Stimulated activated CD4-positive, alpha-beta T cell treated with anti-CD3 and anti-CD28 coated beads, Interleukin-15, amount 100 ng/mL, for 1 hour (primary cell): ENCODE measurements around the gene AFF2.

Experiments used
- DNase-seq, 2 donors: peaks; one replicate each; pipeline ENCODE4 v3.0.0-alpha.2; 2020; ENCODE audit warnings: low read depth in 1 of 2, low spot score in 1 of 2

The AFF2 gene

GRCh38 chrX:148500423-148501385, at the start of gene AFF2:
TSS of gene AFF2 (plus strand) at chrX:148500617. CDS start at chrX:148501098, 481 bp downstream.
- no peak for DNase-seq

- no peak for DNase-seq
These were observed 43.1 kb upstream of the AFF2 start for GRCh38 chrX:148457279-148457678.

- DNase-seq = no peak
These were observed 41.1 kb upstream of the AFF2 start for GRCh38 chrX:148459343-148459742.

GRCh38 chrX:148466292-148466691, 34.1 kb upstream of the AFF2 start:
- no peak for DNase-seq

GRCh38 chrX:148470324-148470723, 30.1 kb upstream of the AFF2 start:
- no peak for DNase-seq

GRCh38 chrX:148474030-148474429, 26.4 kb upstream of the AFF2 start:
- no peak for DNase-seq

- no peak for DNase-seq
These were observed 8.4 kb upstream of the AFF2 start for GRCh38 chrX:148492057-148492456.

- DNase-seq = no peak
These were observed 5.2 kb upstream of the AFF2 start for GRCh38 chrX:148495176-148495575.

- DNase-seq = no peak
These were observed 2.4 kb upstream of the AFF2 start for GRCh38 chrX:148498067-148498466.

- no peak for DNase-seq
These were observed 587 bp upstream of the AFF2 start for GRCh38 chrX:148499638-148500422.

- DNase-seq = no peak
These were observed 1.1 kb downstream of the AFF2 start for GRCh38 chrX:148501386-148502066.

- DNase-seq = no peak
These were observed 4.1 kb downstream of the AFF2 start for GRCh38 chrX:148504506-148504905.

GRCh38 chrX:148507418-148507817, 7.0 kb downstream of the AFF2 start:
- DNase-seq = no peak

GRCh38 chrX:148512453-148512852, 12.0 kb downstream of the AFF2 start:
- no peak for DNase-seq

GRCh38 chrX:148513661-148514060, 13.2 kb downstream of the AFF2 start:
- no peak for DNase-seq

GRCh38 chrX:148517176-148517575, 16.8 kb downstream of the AFF2 start:
- no peak for DNase-seq

GRCh38 chrX:148522006-148522405, 21.6 kb downstream of the AFF2 start:
- no peak for DNase-seq

- no peak for DNase-seq
These were observed 23.1 kb downstream of the AFF2 start for GRCh38 chrX:148523303-148524080.

- no peak for DNase-seq
These were observed 30.2 kb downstream of the AFF2 start for GRCh38 chrX:148530464-148531077.

- no peak for DNase-seq
These were observed 33.9 kb downstream of the AFF2 start for GRCh38 chrX:148534291-148534690.
